GM18517 (cell line): Measurements from ENCODE around the gene GABRD.

ENCODE experiments used
- ATAC-seq: cut with Tn5 transposase; IDR thresholded peaks from one replicate; pipeline ENCODE4 v1.9.1; 2021; ENCODE audit warnings: mild to moderate bottlenecking, moderate library complexity; ENCODE audit not compliant: unreplicated experiment

The GABRD gene

DNA sequence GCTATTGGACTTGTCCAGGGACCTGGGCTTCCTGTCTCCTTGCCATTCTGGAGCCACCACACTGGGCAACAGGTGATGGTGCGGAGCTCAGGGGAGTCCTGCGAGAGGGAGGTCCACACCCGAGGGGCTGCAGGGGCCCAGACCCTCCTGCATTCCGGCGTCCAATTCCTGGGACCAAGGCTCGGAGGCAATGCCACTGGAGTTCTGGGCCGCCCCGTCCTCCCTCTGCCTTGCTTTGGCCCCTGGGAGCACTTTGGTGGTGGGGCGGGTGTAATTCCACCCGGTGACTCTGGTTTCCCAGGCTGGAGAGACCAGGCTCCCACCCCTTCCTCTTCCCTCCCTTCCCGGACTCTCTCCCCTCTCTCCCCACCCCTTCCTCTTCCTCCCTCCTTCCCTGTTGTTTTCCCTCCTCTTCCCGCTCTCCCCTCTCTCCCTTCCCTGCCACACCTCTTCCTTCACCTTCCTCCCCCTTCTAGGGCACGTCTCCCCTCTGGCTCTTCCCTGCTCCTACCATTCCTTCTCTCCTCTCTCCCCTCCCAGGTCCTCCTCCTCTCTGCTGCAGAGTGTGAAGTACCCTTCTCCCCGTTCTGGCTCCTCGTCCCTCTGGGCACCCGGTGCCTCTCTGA is 33.0 kb downstream of the GABRD start:
- ATAC-seq = no peak

DNA sequence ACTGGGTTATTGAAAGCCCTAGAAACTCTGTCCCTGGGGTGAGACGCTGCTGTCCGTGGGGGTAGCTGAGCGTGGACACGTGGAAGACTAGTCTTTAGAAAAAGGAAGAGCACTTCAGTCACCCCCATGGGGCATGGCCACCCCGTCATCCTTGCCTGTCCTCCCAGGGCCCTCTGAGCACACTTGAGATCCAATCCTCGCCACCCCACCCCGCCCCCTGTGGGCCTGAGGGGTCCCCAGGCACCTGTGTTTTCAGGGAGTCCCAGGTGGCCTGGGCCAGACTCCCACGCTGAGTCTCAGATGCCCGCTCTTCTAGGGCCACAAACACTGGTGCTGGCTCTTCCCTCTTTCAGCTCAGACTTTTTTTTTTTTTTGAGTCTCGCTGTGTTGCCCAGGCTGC is 33.6 kb downstream of the GABRD start:
- ATAC-seq = no peak

DNA sequence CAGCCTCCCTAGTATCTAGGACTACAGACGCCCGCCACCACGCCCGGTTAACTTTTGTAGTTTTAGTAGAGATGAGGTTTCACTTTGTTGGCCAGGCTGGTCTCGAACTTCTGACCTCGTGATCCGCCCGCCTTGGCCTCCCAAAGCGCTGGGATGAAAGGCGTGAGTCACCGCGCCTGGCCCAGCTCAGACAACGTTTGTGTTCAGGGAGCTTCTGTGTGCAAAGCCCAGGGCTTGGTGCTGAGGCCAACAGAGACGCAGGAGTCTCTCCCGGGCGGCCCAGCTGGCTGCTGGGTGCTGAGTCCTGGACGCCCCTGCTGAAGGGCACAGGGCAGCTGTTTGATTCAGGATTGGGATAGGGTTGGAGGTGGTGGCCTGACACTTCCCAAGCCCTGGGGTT is 34.1 kb downstream of the GABRD start:
- no peak for ATAC-seq

DNA sequence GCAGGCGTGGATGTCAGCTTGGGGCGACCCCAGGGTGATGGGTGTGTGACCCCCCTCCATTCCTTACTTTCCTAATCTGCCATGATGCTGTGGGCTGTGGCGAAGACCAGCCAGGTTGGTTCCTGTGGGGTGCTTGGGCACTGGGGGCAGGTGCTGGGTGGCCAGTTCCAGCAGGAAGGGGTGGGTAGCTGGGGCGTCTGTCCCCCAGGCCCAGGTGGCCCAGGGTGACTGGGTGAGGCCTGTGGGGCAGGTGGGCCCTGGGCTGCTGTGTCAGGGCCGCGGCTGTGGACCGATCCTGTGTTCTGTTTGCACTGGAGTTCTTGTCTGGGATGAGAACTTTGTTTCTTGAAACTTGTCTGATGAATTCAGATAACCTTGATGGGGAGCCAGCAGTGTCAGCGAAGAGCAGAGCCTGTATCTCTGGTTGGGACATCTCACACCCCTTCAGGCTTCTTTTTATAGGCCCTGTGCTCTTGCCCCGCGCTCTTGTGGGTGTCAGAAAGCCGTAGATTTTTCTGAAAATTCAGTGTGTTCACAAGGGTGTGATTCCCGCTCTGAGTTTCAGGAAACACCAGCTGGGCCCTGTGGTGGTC is 34.7 kb downstream of the GABRD start:
- ATAC-seq = no peak

- ATAC-seq = no peak
These were observed 35.4 kb downstream of the GABRD start for GRCh38 chr1:2054560-2054959.

DNA sequence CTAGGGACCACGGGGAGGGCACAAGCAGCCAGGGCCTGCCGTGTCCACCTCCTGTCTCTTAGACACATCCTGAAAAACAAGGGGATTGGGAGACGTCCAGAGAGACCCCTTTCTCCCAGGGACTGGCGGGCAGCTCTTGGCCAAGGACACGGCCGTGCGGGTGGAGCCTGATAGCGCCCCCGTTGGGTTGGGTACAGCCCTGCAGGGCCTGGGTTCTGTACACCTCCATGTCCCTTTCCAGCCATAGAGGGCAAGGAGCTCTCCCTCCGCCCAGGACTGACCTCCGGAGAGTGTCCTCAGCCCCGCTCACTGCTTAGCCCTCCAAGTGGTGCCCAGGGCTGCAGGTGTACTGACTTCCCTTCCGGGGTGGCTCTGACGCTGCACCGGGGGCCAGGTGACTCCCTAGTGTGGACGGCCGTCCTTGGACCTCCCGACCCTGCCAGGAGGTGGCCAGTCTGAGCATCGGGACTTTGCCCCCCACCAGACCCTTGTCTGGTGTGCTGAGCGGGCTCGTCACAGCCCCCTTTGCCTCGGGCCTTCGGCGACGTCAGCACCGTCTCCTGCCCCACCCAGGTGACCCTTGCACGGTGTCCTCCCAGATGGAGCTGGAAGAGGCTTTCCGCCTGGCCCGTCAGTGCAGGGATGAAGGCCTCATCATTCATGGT is 36.9 kb downstream of the GABRD start:
- no peak for ATAC-seq

GRCh38 chr1:2056955-2057590 is 37.9 kb downstream of the GABRD start:
- no peak for ATAC-seq

- ATAC-seq = no peak
These were observed 40.3 kb downstream of the GABRD start for GRCh38 chr1:2059290-2059953.

DNA sequence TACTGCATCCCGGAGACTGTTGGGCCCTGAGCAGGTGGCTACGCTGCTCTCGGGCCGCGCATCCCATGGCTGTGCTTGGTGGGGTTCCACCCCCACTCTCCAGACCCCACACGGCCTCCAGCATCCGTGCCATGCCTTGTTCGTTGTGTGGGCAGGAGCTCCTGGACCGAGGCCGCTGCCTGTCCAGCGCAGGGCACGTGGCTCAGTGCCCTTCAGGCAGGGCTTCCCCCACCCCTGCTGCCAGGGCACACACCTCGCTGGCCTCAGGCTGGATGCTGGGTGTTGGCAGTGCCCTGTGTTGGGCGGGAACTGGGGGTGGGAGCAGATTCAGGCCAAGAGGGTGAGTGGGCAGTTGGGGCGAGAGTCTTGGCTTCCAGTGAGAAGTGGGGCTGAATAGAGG is 40.9 kb downstream of the GABRD start:
- no peak for ATAC-seq

DNA sequence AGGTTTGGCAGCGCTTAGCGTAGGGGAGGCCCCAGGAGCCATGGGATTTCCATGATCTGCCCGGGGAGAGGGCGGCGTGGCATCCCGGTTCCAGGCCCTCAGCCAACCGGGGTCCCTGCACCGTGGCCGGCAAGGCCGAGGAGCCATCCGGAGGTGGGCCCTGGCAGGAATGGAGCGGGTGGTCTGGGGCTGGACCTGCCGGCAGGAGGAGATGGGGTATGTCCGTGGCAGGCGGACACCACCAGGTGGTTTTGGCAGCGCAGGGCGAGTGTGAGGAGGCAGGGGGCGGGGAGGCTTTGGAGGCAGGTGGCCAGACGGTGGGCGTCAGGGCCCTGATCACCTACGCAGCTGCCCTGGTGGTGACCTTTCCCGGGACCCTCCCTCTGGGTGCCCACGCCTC is 41.4 kb downstream of the GABRD start:
- ATAC-seq = no peak

GRCh38 chr1:2061065-2061778 is 42.1 kb downstream of the GABRD start:
- no peak for ATAC-seq

DNA sequence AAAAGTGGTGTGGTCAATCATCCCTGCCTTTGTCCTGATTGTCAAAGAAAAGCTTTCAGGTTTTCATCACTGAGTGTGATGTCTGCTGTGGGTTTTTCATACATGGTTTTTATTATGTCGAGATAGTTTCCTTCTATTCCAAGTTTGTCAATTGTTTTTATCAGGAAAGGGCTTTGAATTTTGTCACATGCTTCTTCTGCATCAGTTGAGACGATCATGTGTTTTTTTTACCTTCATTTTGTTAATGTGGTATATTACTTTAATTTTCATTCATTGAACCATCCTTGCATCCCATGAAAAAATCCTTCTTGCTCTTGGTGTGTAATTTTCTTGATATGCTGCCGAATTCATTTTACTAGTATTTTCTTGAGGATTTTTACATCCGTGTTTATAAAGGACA is 46.6 kb downstream of the GABRD start:
- ATAC-seq = no peak

DNA sequence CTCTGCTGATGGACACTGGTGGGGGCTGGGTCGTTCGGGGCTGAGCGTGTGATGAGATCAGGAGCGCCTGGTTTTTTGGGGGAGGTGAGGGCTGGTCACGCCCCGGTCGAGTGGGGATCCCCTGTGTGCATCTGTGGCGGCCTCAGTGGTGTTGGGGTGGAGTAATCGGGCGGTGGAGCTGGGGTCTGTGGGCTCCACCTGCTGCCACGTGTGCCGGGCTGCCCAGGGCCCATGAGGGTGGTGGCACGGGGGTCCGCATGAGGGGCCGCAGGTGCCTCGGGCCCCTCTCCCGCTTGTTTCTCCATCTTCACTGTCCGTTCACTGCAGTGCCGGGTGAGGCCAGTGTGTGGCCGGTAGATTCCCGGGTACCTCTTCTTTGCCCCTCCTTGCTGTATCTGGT is 48.2 kb downstream of the GABRD start:
- ATAC-seq = no peak

DNA sequence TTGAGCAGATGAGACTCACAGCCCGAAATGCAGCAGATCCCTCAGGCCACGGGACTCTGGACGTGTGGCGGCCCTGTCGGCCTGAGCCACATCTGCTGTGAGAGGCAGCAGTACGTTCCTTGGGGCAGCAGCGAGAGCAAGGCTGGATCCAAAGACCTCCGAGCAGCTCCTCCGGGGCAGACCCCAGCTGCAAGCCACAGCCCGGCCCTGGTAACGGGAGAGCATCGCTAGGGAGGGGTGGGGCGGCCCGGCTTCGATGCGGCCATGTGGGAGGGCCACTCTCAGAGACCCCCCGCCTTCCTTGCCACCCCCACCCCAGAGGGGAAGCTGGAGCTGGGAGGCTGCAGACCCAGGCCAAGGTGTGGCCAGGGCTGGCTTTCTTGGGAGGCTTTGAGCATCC is 48.8 kb downstream of the GABRD start:
- ATAC-seq = no peak

GRCh38 chr1:2068951-2069350 is 49.8 kb downstream of the GABRD start:
- ATAC-seq = no peak

GRCh38 chr1:2070016-2070415 is 50.9 kb downstream of the GABRD start:
- no peak for ATAC-seq

DNA sequence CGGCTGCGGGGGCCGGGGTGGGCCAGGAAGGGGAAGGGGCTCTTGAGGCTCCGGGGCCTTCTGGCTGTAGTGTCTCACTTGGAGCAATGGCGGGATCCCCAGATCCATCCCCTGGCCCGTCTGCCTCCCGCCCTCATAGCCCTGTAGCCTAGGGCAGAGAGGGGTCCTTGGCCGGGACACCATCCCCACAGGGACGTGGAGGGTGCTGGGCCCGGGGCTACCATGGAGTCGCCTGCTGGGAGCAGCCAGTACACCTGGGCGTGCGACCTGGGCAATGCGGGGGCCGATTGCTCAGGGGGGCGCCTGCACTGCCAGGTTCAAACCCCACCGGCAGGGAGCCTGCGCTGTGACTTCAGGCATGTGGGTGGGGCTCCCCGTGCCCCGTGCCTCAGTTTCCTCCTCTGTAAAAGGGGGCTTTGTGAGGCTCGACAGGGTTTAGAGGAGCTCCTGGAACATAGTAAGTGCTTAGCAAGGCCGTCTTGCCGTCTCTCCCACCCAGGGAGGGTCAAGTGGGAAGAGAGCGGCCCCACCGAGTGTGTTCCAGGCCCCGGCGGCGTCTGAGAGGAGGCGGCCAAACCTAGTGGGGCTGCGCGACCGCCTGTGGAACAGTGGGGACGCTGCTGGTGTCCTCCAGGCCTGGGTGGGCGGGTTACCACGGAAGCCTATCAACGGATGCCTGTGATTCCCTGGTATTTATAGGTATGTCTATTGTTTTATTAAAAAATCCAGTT is 51.8 kb downstream of the GABRD start:
- ATAC-seq = no peak

- no peak for ATAC-seq
These were observed 53.1 kb downstream of the GABRD start for GRCh38 chr1:2072109-2072806.

DNA sequence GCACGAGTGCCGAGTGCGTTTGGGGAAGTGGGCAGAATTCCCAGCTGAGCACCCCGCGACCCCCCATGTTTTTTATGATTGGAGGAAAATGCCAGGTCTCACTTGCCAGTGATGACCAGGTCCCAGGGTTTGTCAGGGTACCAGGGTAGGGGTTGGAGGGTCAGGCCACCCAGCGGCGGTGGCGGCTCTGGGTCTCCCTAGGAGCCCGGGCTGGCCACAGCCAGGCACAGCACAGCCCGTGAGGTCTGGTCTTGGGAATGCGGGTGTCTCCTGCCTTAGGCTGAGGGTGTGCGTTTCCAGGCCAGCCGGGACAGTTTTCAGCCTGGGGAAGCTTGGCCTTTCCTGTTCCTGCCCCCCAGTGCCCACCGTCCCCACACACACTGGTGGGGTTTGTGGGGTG is 53.7 kb downstream of the GABRD start:
- no peak for ATAC-seq
